Smooth muscle cell (in vitro differentiated cells): ENCODE measurements around the gene DOCK1. TPM values are rescaled to one million over a fixed set of nuclear protein-coding genes. Genes with fewer than 3 reads are reported as not detected.

Experiments
- DNase-seq: peaks from one replicate; lab custom pipeline; 2025; ENCODE audit not compliant: unreplicated experiment; lab: John Stamatoyannopoulos, UW
- H2AFZ ChIP-seq: fragments of 200-600 bp; sonication (generic); 2 replicates; pipeline ENCODE4 v1.6.0; 2016; ENCODE audit warnings: antibody characterized with exemption, low read depth, mild to moderate bottlenecking
- H3F3A ChIP-seq: fragments of 200-600 bp; sonication (generic); 2 replicates; pipeline ENCODE4 v1.6.0; 2017; ENCODE audit warnings: antibody characterized with exemption, low read depth
- H3K27ac ChIP-seq: fragments of 200-600 bp; sonication (generic); 2 replicates; pipeline ENCODE4 v1.5.1; 2016; ENCODE audit warnings: low read depth, mild to moderate bottlenecking
- H3K27me3 ChIP-seq: fragments of 200-600 bp; sonication (generic); 2 replicates; pipeline ENCODE4 v1.6.1; 2016; ENCODE audit warnings: low read depth, mild to moderate bottlenecking
- H3K36me3 ChIP-seq: fragments of 200-600 bp; sonication (generic); 2 replicates; pipeline ENCODE4 v1.5.1; 2016; ENCODE audit warnings: low read depth
- H3K4me1 ChIP-seq: fragments of 200-600 bp; sonication (generic); 2 replicates; pipeline ENCODE4 v1.5.1; 2016; ENCODE audit warnings: low read depth
- H3K4me2 ChIP-seq: fragments of 200-600 bp; sonication (generic); 2 replicates; pipeline ENCODE4 v1.6.0; 2016; ENCODE audit warnings: mild to moderate bottlenecking
- H3K4me3 ChIP-seq: fragments of 200-600 bp; sonication (generic); 2 replicates; pipeline ENCODE4 v1.5.1; 2016; ENCODE audit warnings: mild to moderate bottlenecking
- H3K79me2 ChIP-seq: fragments of 200-600 bp; sonication (generic); 2 replicates; pipeline ENCODE4 v1.6.0; 2016; ENCODE audit warnings: low read depth, mild to moderate bottlenecking
- H3K9ac ChIP-seq: fragments of 200-600 bp; sonication (generic); 2 replicates; pipeline ENCODE4 v1.6.0; 2016; ENCODE audit warnings: low read depth
- H3K9me3 ChIP-seq: fragments of 200-600 bp; sonication (generic); replicated peaks from 2 replicates; pipeline ENCODE4 v1.5.1; 2016; ENCODE audit warnings: low read depth
- H4K20me1 ChIP-seq: fragments of 200-600 bp; sonication (generic); 2 replicates; pipeline ENCODE4 v1.6.0; 2016; ENCODE audit warnings: low read depth
- WGBS: methylation state at CpG from one replicate; pipeline ENCODE4 v1.1.7; 2016; ENCODE audit warnings: low lambda C conversion rate; 5-methylcytosine and 5-hydroxymethylcytosine counted together
- polyA plus RNA-seq: library from polyadenylated mRNA; unstranded; fragments of >200 nt; fragmentation: Nextera tagmentation; extraction: Ambion mirVana; gene quantifications from 2 replicates; pipeline ENCODE4 v1.2.1, GENCODE V29; 2016
- total RNA-seq: library from RNA; depleted of rRNA; stranded (reverse); fragments of >200 nt; gene quantifications from 2 replicates; pipeline ENCODE4 v1.2.3, GENCODE V29; 2014
- TF ChIP-seq, protein P1 (sequence below): fragments of 200-600 bp; sonication (generic); IDR thresholded peaks from 2 replicates; pipeline ENCODE4 v1.5.1; 2017; ENCODE audit warnings: borderline replicate concordance, mild to moderate bottlenecking, antibody characterized with exemption; ENCODE audit not compliant: insufficient read depth, poor library complexity, severe bottlenecking

Gene DOCK1
- total and polyA plus RNA-seq, 2 experiments from 2014 or later = 18.4 to 37.1 TPM

- H3K36me3 ChIP-seq = peaks cover 6% of the 10 kb centered on the region
- H3K4me1 ChIP-seq = no peaks in the 10 kb centered on the region
- H3K27me3 ChIP-seq = no peaks in the 10 kb centered on the region
- H3K9ac ChIP-seq = no peak overlapping the region
- DNase-seq = no peak
- no peaks in the 10 kb centered on the region for H3K79me2 ChIP-seq
- 94% methylated on average over 17 of the region's 17 CpGs for WGBS
- no peak overlapping the region for H3K27ac ChIP-seq
- no peak overlapping the region for H3K4me2 ChIP-seq
- no peaks in the 10 kb centered on the region for H3F3A ChIP-seq
- no peaks in the 10 kb centered on the region for H3K9me3 ChIP-seq
- no peaks in the 10 kb centered on the region for H4K20me1 ChIP-seq
- H3K4me3 ChIP-seq = no peak overlapping the region
- H2AFZ ChIP-seq = no peak overlapping the region
- TF ChIP-seq, protein P1, sequence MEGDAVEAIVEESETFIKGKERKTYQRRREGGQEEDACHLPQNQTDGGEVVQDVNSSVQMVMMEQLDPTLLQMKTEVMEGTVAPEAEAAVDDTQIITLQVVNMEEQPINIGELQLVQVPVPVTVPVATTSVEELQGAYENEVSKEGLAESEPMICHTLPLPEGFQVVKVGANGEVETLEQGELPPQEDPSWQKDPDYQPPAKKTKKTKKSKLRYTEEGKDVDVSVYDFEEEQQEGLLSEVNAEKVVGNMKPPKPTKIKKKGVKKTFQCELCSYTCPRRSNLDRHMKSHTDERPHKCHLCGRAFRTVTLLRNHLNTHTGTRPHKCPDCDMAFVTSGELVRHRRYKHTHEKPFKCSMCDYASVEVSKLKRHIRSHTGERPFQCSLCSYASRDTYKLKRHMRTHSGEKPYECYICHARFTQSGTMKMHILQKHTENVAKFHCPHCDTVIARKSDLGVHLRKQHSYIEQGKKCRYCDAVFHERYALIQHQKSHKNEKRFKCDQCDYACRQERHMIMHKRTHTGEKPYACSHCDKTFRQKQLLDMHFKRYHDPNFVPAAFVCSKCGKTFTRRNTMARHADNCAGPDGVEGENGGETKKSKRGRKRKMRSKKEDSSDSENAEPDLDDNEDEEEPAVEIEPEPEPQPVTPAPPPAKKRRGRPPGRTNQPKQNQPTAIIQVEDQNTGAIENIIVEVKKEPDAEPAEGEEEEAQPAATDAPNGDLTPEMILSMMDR = no peak
These were observed 542.0 kb downstream of the DOCK1 start for GRCh38 chr10:127447197-127447596.

GRCh38 chr10:127449490-127449889, 544.3 kb downstream of the DOCK1 start:
- Histone ChIP-seq H3K9ac (no peak overlapping the region), H3K4me1 (no peaks in the 10 kb centered on the region), H3K79me2 (no peaks in the 10 kb centered on the region), H4K20me1 (no peaks in the 10 kb centered on the region), H3K4me2 (no peak overlapping the region), H3K27ac (no peak overlapping the region), H3K27me3 (no peaks in the 10 kb centered on the region), H3K4me3 (no peak overlapping the region), H3F3A (no peaks in the 10 kb centered on the region), H3K9me3 (no peaks in the 10 kb centered on the region), H2AFZ (no peak overlapping the region), H3K36me3 (peaks cover 6% of the 10 kb centered on the region)
- DNase-seq = no peak
- 69% methylated on average over 3 of the region's 3 CpGs for WGBS
- TF ChIP-seq, protein P1 = no peak

DNA sequence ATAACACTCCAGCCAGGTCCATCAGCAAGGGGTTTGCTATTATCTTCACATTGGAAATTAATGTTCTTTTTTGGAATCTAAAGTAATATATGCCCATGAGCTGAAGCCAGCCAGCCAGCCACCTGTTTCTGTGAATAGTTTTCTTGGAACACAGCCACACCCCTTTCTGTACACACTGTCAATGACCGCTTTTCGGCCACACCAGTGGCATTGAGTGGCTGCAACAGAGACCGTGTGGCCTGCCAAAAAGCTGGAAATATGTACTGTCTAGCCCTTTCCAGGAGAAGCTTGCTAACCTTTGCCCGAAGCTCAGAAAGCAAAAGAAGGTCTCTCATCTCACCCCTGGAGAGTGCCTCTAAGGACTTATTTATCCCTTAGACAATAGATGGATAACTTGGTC, 545.4 kb downstream of the DOCK1 start:
- Histone ChIP-seq H3K79me2 (no peaks in the 10 kb centered on the region), H3K9me3 (no peaks in the 10 kb centered on the region), H3K4me2 (no peak overlapping the region), H3K4me1 (no peaks in the 10 kb centered on the region), H2AFZ (no peak overlapping the region), H3K4me3 (no peak overlapping the region), H3K27ac (no peak overlapping the region), H3K36me3 (peaks cover 6% of the 10 kb centered on the region), H3F3A (no peaks in the 10 kb centered on the region), H3K9ac (no peak overlapping the region), H4K20me1 (no peaks in the 10 kb centered on the region), H3K27me3 (no peaks in the 10 kb centered on the region)
- WGBS = 73% methylated on average over 4 of the region's 4 CpGs
- TF ChIP-seq, protein P1 = no peak
- DNase-seq = no peak

DNA sequence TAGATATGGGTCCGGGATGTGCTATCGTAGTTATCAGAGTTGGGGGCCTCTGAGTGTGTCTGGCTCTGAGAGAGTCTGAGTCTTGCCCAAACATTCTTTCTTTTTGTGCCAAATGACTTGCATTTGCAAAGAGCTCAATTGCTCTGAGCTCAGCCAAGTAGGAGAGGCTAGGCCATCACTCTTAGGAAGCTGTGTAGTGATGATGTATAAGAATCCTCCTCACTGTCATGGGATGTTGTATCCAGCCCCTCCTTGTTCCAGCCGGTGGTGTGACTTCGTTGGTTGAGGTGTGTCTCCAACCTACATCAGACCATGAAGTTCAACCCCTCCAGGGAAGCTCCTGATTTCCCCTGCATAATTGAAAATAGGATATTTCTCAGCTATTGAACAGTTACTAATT, 546.4 kb downstream of the DOCK1 start:
- H3K4me2 ChIP-seq = no peak overlapping the region
- H4K20me1 ChIP-seq = no peaks in the 10 kb centered on the region
- no peaks in the 10 kb centered on the region for H3K79me2 ChIP-seq
- no peak overlapping the region for H3K4me3 ChIP-seq
- H3K9ac ChIP-seq = no peak overlapping the region
- no peaks in the 10 kb centered on the region for H3K27me3 ChIP-seq
- no peaks in the 10 kb centered on the region for H3K4me1 ChIP-seq
- no peak overlapping the region for H3K27ac ChIP-seq
- H3F3A ChIP-seq = no peaks in the 10 kb centered on the region
- peaks cover 6% of the 10 kb centered on the region for H3K36me3 ChIP-seq
- 94% methylated on average over 4 of the region's 4 CpGs for WGBS
- DNase-seq = no peak
- TF ChIP-seq, protein P1 = no peak
- H3K9me3 ChIP-seq = no peaks in the 10 kb centered on the region
- no peak overlapping the region for H2AFZ ChIP-seq
